ENCODE results near the gene RTN4RL1.

GRCh38 chr17:1904273-1905182 lies 120.6 kb downstream of the RTN4RL1 start:
- TF ChIP-seq POLR2A (IDR thresholded peaks at IDR 0.05; ENCODE audit: extremely low read depth, insufficient read length) = no peak
- TF ChIP-seq CTCF (IDR thresholded peaks at IDR 0.05; ENCODE audit: low read depth, low read length) = no peak
- TF ChIP-seq MAX (IDR thresholded peaks at IDR 0.05; ENCODE audit: low read depth, low read length) = no peak
